ENCODE measurements around the gene IDS.
A peak's percentile ranks its signal among the peaks of the same experiment; 100 is the strongest.
"Not testable (repeated sequence)": the region's sequence is repeated elsewhere in the genome, so short reads cannot be mapped to it uniquely, and the experiment has no call there.

The IDS gene, protein sequence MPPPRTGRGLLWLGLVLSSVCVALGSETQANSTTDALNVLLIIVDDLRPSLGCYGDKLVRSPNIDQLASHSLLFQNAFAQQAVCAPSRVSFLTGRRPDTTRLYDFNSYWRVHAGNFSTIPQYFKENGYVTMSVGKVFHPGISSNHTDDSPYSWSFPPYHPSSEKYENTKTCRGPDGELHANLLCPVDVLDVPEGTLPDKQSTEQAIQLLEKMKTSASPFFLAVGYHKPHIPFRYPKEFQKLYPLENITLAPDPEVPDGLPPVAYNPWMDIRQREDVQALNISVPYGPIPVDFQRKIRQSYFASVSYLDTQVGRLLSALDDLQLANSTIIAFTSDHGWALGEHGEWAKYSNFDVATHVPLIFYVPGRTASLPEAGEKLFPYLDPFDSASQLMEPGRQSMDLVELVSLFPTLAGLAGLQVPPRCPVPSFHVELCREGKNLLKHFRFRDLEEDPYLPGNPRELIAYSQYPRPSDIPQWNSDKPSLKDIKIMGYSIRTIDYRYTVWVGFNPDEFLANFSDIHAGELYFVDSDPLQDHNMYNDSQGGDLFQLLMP

DNA sequence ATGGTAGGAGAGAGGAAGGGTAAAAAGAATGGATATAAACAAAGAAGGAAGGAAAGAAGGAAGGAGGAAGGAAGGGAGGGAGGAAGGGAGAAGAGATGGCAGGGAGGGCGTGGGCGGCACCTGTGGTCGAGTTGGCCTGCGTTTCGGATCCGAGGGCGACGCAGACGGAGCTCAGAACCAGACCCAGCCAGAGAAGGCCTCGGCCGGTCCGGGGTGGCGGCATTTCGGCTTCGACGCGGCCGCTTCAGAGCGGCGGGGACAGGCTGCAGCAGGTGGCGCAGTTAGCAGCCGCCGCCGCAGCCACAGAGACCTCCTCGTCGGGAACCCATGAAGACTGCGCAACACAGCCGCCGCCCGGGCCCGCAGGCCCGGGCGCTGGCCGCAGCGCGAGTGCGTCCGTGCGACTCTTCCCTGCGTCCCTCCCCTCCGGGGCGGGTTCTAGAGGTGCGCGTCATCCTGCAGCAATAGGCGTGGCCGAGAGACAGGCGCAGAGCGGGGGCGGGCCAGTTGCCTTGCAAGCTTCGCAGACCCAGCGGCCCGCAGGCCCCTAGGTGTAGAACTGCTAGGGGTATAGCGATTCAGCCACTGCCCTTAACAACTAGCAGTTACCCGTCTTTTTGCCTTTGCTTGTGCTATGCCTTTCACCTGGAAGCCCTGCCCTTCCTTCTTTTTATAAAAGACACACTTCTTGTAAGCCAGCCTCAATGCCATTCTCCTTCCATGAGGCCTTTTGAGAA, at the start of gene IDS:
TSS of gene IDS (minus strand) at position 392 of the 737 bp plus-strand sequence. CDS start at position 223, 169 bp downstream.
- Histone ChIP-seq H3K9ac (peak within 1 kb of the TSS; percentile 83 to 92 (median 87)), H3K4me1 (peaks cover 19 to 42% (median 33%) of the 10 kb centered on the region in 10 experiments; a peak in 19 of 20 replicates), H3K4me2 (peak within 1 kb of the TSS; percentile 68 to 85 (median 80)), H3K36me3 (peaks cover 8 to 26% (median 21%) of the 10 kb centered on the region in 11 experiments; a peak in 21 of 22 replicates), H3K9me3 (replicated peaks in 1 of 11) (no peaks in the 10 kb centered on the region), H3K4me3 (peak within 1 kb of the TSS; percentile 63 to 75 (median 69)), H3K27me3 (no peaks in the 10 kb centered on the region), H3K27ac (peak within 1 kb of the TSS; percentile 85 to 95 (median 89)), H4K20me1 (peaks cover 0 to 21% (median 8%) of the 10 kb centered on the region in 11 experiments; a peak in 9 of 22 replicates)
- no peak for TF ChIP-seq Cebpa-rat (IDR thresholded peaks at IDR 0.05)

DNA sequence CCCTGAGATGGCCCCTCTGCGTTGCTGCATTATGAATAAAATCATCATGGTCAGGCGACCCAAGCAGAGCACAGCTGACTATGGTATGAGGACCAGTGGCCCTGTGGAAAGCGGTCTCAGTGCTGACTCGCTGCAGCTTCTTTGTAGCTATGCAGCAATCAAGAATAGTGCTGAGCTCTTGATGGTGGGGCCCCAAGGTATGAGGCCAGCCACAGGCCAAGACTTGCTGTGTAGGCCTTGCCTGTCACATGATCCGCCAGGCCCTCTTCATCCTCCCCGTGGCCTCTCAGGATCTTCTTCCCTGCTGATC, 46.8 kb upstream of the IDS start:
- H3K36me3 ChIP-seq; H4K20me1 ChIP-seq; H3K4me2 ChIP-seq; H3K9ac ChIP-seq; H3K9me3 ChIP-seq (replicated peaks in 1 of 11); H3K4me3 ChIP-seq; H3K4me1 ChIP-seq; H3K27me3 ChIP-seq; H3K27ac ChIP-seq: not testable (repeated sequence)

GRCh38 chrX:149551245-149551938, 46.3 kb upstream of the IDS start:
- H3K4me1 ChIP-seq; H3K36me3 ChIP-seq; H3K27ac ChIP-seq; H3K27me3 ChIP-seq; H3K4me3 ChIP-seq; H3K9ac ChIP-seq; H3K4me2 ChIP-seq; H3K9me3 ChIP-seq (replicated peaks in 1 of 11); H4K20me1 ChIP-seq: not testable (repeated sequence)

DNA sequence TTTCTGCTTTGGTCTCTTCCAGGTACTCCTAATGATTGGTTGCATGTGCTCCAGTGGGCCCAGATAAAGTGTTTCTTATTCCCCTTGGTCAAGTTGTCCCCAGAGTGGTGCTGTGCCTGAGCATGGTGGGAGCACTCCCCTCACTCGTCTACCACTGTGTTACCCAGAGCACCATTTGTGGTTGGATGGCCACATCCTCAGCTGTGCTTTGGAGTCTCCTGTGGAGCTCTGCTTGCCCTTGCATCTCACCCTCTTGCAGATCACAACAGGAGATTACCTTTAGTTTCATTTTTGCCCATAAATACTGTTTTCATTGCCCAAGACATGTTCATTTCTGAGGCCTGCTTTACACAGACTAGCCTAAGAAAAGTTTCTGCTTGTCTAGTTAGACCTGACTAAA, 45.3 kb upstream of the IDS start:
- H3K4me1 ChIP-seq; H3K27me3 ChIP-seq; H3K36me3 ChIP-seq; H3K27ac ChIP-seq; H3K4me3 ChIP-seq; H3K9ac ChIP-seq; H3K9me3 ChIP-seq (replicated peaks in 1 of 11); H4K20me1 ChIP-seq; H3K4me2 ChIP-seq: not testable (repeated sequence)

GRCh38 chrX:149549701-149550100, 44.6 kb upstream of the IDS start, which contains the start of gene HSFX3:
Gene HSFX3, minus strand, starts transcription at chrX:149549924. Its CDS starts 72 bp downstream, at chrX:149549852.
- not testable (repeated sequence) for H3K9ac ChIP-seq; H3K27me3 ChIP-seq; H3K4me1 ChIP-seq; H3K4me2 ChIP-seq; H3K4me3 ChIP-seq; H4K20me1 ChIP-seq; H3K9me3 ChIP-seq (replicated peaks in 1 of 11); H3K36me3 ChIP-seq; H3K27ac ChIP-seq

- H3K27ac ChIP-seq; H3K36me3 ChIP-seq; H4K20me1 ChIP-seq; H3K4me1 ChIP-seq; H3K4me3 ChIP-seq; H3K27me3 ChIP-seq; H3K9ac ChIP-seq; H3K4me2 ChIP-seq; H3K9me3 ChIP-seq (replicated peaks in 1 of 11): not testable (repeated sequence)
Measured at GRCh38 chrX:149547782-149548181, 42.7 kb upstream of the IDS start.

DNA sequence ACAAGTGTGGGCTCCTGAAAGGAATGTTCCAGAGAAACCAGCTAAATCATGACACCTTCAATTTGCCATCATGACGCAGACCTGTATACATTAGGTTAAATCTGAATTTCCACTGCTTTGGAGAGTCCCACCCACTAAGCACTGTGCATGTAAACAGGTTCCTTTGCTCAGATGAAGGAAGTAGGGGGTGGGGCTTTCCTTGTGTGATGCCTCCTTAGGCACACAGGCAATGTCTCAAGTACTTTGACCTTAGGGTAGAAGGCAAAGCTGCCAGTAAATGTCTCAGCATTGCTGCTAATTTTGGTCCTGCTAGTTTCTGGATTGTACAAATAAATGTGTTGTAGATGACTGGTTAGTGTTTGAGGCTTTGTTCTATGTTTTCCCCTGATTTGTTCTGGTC, 41.9 kb upstream of the IDS start:
- H3K9ac ChIP-seq; H3K36me3 ChIP-seq; H3K4me2 ChIP-seq; H4K20me1 ChIP-seq; H3K4me1 ChIP-seq; H3K27ac ChIP-seq; H3K4me3 ChIP-seq; H3K27me3 ChIP-seq; H3K9me3 ChIP-seq (replicated peaks in 1 of 11): not testable (repeated sequence)

- H3K4me1 ChIP-seq; H3K4me3 ChIP-seq; H3K4me2 ChIP-seq; H4K20me1 ChIP-seq; H3K9me3 ChIP-seq (replicated peaks in 1 of 11); H3K36me3 ChIP-seq; H3K27me3 ChIP-seq; H3K9ac ChIP-seq; H3K27ac ChIP-seq: not testable (repeated sequence)
Measured at GRCh38 chrX:149545545-149546543, 40.7 kb upstream of the IDS start.

All from BLaER1 treated with 17β-estradiol and CSF1 and Interleukin-3, amounts not matched to agents 10 nM and 100 nM (cell line).